ENCODE results near the gene FBN1.
A peak's percentile ranks its signal among the peaks of the same experiment; 100 is the strongest.

FBN1 gene

GRCh38 chr15:48631176-48631770 lies 14.2 kb downstream of the FBN1 start:
- in situ Hi-C loops (cut with HindIII; ENCODE audit: low sequenced_read_pairs): no loop called here
- H3K4me3 ChIP-seq (ENCODE audit: low read depth, low read length): no peak overlapping the region
- no peak for TF ChIP-seq CTCF (IDR thresholded peaks at IDR 0.05; ENCODE audit: low read depth, low read length, missing control alignments)
- no peak for DNase-seq (ENCODE audit: low read depth)

- TF ChIP-seq CTCF (IDR thresholded peaks at IDR 0.05; ENCODE audit: low read depth, low read length, missing control alignments): no peak
- no peak for DNase-seq (ENCODE audit: low read depth)
- in situ Hi-C loops (cut with HindIII; ENCODE audit: low sequenced_read_pairs): no loop called here
- H3K4me3 ChIP-seq (ENCODE audit: low read depth, low read length): no peak overlapping the region
Measured at GRCh38 chr15:48630245-48630644, 15.3 kb downstream of the FBN1 start.

GRCh38 chr15:48628832-48629231 lies 16.7 kb downstream of the FBN1 start:
- in situ Hi-C loops (cut with HindIII; ENCODE audit: low sequenced_read_pairs): no loop called here
- no peak for TF ChIP-seq CTCF (IDR thresholded peaks at IDR 0.05; ENCODE audit: low read depth, low read length, missing control alignments)
- no peak for DNase-seq (ENCODE audit: low read depth)
- no peak overlapping the region for H3K4me3 ChIP-seq (ENCODE audit: low read depth, low read length)

GRCh38 chr15:48627260-48627940 lies 18.1 kb downstream of the FBN1 start:
- no peak for DNase-seq (ENCODE audit: low read depth)
- in situ Hi-C loops (cut with HindIII; ENCODE audit: low sequenced_read_pairs): no loop called here
- H3K4me3 ChIP-seq (ENCODE audit: low read depth, low read length): no peak overlapping the region
- no peak for TF ChIP-seq CTCF (IDR thresholded peaks at IDR 0.05; ENCODE audit: low read depth, low read length, missing control alignments)

- in situ Hi-C loops (cut with HindIII; ENCODE audit: low sequenced_read_pairs): no loop called here
Measured at GRCh38 chr15:48625126-48625525, 20.4 kb downstream of the FBN1 start.

GRCh38 chr15:48624700-48625099 lies 20.8 kb downstream of the FBN1 start:
- DNase-seq (ENCODE audit: low read depth): no peak
- TF ChIP-seq CTCF (IDR thresholded peaks at IDR 0.05; ENCODE audit: low read depth, low read length, missing control alignments): no peak
- H3K4me3 ChIP-seq (ENCODE audit: low read depth, low read length): no peak overlapping the region
- in situ Hi-C loops (cut with HindIII; ENCODE audit: low sequenced_read_pairs): no loop called here

More at GRCh38 chr15:48625126-48625525, 20.4 kb downstream of the FBN1 start:
- H3K4me3 ChIP-seq (ENCODE audit: low read depth, low read length): no peak overlapping the region
- no peak for TF ChIP-seq CTCF (IDR thresholded peaks at IDR 0.05; ENCODE audit: low read depth, low read length, missing control alignments)
- DNase-seq (ENCODE audit: low read depth): peak; percentile 92
